Gastroesophageal sphincter (tissue), 4 donors: Measurements from ENCODE around the gene APBA2. TPM values are rescaled to one million over a fixed set of nuclear protein-coding genes. Genes with fewer than 3 reads are reported as not detected.

Source experiments
- ATAC-seq: fragments of 150-250 bp; one replicate; pipeline ENCODE4 v1.9.1; 2016; ENCODE audit warnings: mild to moderate bottlenecking, moderate library complexity
- H3K27ac ChIP-seq, 4 donors: fragments of 200-600 bp; sonication (generic) in 3 of 4; 1 replicate in 3 of 4; 2 replicates in 1 of 4; pipeline ENCODE4 v1.5.1; 2016 to 2019
- H3K27me3 ChIP-seq: fragments of 200-600 bp; sonication (generic); one replicate; pipeline ENCODE4 v1.5.1; 2019
- H3K36me3 ChIP-seq, 2 donors: fragments of 200-600 bp; sonication (generic); one replicate each; pipeline ENCODE4 v1.5.1; 2019; ENCODE audit warnings: control low read depth in 1 of 2
- H3K4me1 ChIP-seq, 3 donors: fragments of 200-600 bp; sonication (generic); 1 replicate in 2 of 3; 2 replicates in 1 of 3; pipeline ENCODE4 v1.5.1; 2016 to 2019; ENCODE audit warnings: control low read depth in 2 of 3
- H3K4me3 ChIP-seq, 2 donors: fragments of 200-600 bp; sonication (generic); one replicate each; pipeline ENCODE4 v1.5.1; 2019; ENCODE audit warnings: mild to moderate bottlenecking in 1 of 2, moderate library complexity in 1 of 2
- H3K9me3 ChIP-seq, 3 donors: fragments of 200-600 bp; sonication (generic); one replicate each; pipeline ENCODE4 v1.5.1; 2017 to 2019; ENCODE audit warnings: control low read depth in 2 of 3
- CTCF ChIP-seq, 4 experiments: fragments of 200-600 bp in 2 of 4; fragments of 450-650 bp in 2 of 4; sonication (generic) in 1 of 4; IDR thresholded peaks; one replicate each; pipeline ENCODE4 v1.5.1; 2017 to 2019; ENCODE audit warnings: antibody characterized with exemption in 4 of 4, mild to moderate bottlenecking in 2 of 4, moderate library complexity in 2 of 4
- EP300 ChIP-seq: sonication (generic); formaldehyde crosslinking; IDR thresholded peaks from one replicate; pipeline ENCODE4 v1.6.1; 2017; ENCODE audit warnings: antibody characterized with exemption, mild to moderate bottlenecking
- POLR2A ChIP-seq, 2 donors: fragments of 450-650 bp; IDR thresholded peaks; one replicate each; pipeline ENCODE4 v1.6.1; 2017; ENCODE audit warnings: antibody characterized with exemption in 2 of 2, mild to moderate bottlenecking in 2 of 2, moderate library complexity in 1 of 2
- POLR2AphosphoS5 ChIP-seq: sonication (generic); formaldehyde crosslinking; IDR thresholded peaks from one replicate; pipeline ENCODE4 v1.6.1; 2017; ENCODE audit warnings: antibody characterized with exemption
- WGBS, 2 donors: methylation state at CpG; one replicate each; pipeline ENCODE4 v1.1.5; 2018; ENCODE audit warnings: low coverage in 1 of 2; 5-methylcytosine and 5-hydroxymethylcytosine counted together
- total RNA-seq, 4 donors: library from RNA; depleted of rRNA; stranded (reverse); fragments of >200 nt; gene quantifications; one replicate each; pipeline ENCODE4 v1.1.0, GENCODE V29; 2016

The APBA2 gene
- total RNA-seq, 4 donors from 2014 or later, result 3.1 to 14.9 (median 4.2) TPM

- 80% methylated on average over 2 of the region's 18 CpGs; no CpG with 5 or more reads in 1 of the 2 donors for WGBS, 2 donors
- Histone ChIP-seq H3K27me3 (no peaks in the 10 kb centered on the region), H3K36me3 (no peaks in the 10 kb centered on the region), H3K4me1 (no peaks in the 10 kb centered on the region), H3K9me3 (no peaks in the 10 kb centered on the region), H3K27ac (no peak overlapping the region), H3K4me3 (no peak overlapping the region)
- TF ChIP-seq EP300 (no peak), POLR2A (IDR thresholded peaks at IDR 0.05) (no peak), POLR2AphosphoS5 (no peak), CTCF (IDR thresholded peaks at IDR 0.05) (no peak)
- ATAC-seq, result no peak
These were observed 167.9 kb downstream of the APBA2 start for GRCh38 chr15:29053661-29054131.

- 90 to 91% methylated on average over 4 to 11 of the region's 34 CpGs for WGBS, 2 donors
- H3K27me3 ChIP-seq, result no peaks in the 10 kb centered on the region
- no peak for ATAC-seq
- H3K36me3 ChIP-seq, result no peaks in the 10 kb centered on the region
- TF ChIP-seq CTCF (IDR thresholded peaks at IDR 0.05), result no peak
- H3K9me3 ChIP-seq, result no peaks in the 10 kb centered on the region
- no peak overlapping the region for H3K4me3 ChIP-seq
- no peaks in the 10 kb centered on the region for H3K4me1 ChIP-seq
- H3K27ac ChIP-seq, result no peak overlapping the region
These were observed 168.6 kb downstream of the APBA2 start for GRCh38 chr15:29054171-29055045.

- H3K27ac ChIP-seq, result no peak overlapping the region
- no peak overlapping the region for H3K4me3 ChIP-seq
- no peak for ATAC-seq
- H3K36me3 ChIP-seq, result no peaks in the 10 kb centered on the region
- no peaks in the 10 kb centered on the region for H3K4me1 ChIP-seq
- 73 to 84% methylated on average over 5 to 7 of the region's 7 CpGs for WGBS, 2 donors
- H3K27me3 ChIP-seq, result no peaks in the 10 kb centered on the region
- TF ChIP-seq CTCF (IDR thresholded peaks at IDR 0.05) (no peak), EP300 (no peak), POLR2AphosphoS5 (no peak), POLR2A (IDR thresholded peaks at IDR 0.05) (no peak)
- no peaks in the 10 kb centered on the region for H3K9me3 ChIP-seq
These were observed 170.1 kb downstream of the APBA2 start for GRCh38 chr15:29055876-29056275.

- 60 to 72% methylated on average over 1 to 2 of the region's 4 CpGs for WGBS, 2 donors
- no peaks in the 10 kb centered on the region for H3K4me1 ChIP-seq
- ATAC-seq, result no peak
- TF ChIP-seq POLR2AphosphoS5 (no peak), CTCF (IDR thresholded peaks at IDR 0.05) (no peak), EP300 (no peak)
- peaks cover 3% of the 10 kb centered on the region for H3K27me3 ChIP-seq
- H3K4me3 ChIP-seq, result no peak overlapping the region
- H3K27ac ChIP-seq, result no peak overlapping the region
- no peaks in the 10 kb centered on the region for H3K9me3 ChIP-seq
- no peaks in the 10 kb centered on the region for H3K36me3 ChIP-seq
These were observed 171.2 kb downstream of the APBA2 start for GRCh38 chr15:29056839-29057450.

- Histone ChIP-seq H3K36me3 (no peaks in the 10 kb centered on the region), H3K9me3 (no peaks in the 10 kb centered on the region), H3K4me1 (no peaks in the 10 kb centered on the region), H3K4me3 (no peak overlapping the region), H3K27ac (no peak overlapping the region), H3K27me3 (peaks cover 5% of the 10 kb centered on the region)
- no peak for ATAC-seq
- WGBS, 2 donors, result 78 to 90% methylated on average over 3 to 6 of the region's 8 CpGs
- TF ChIP-seq CTCF (IDR thresholded peaks at IDR 0.05), result no peak
- no peak for TF ChIP-seq POLR2A (IDR thresholded peaks at IDR 0.05)
- no peak for TF ChIP-seq POLR2AphosphoS5
- no peak for TF ChIP-seq EP300
These were observed 172.1 kb downstream of the APBA2 start for GRCh38 chr15:29057856-29058255.
